Right lobe of liver (tissue), 6 donors: ENCODE results near the gene SLX4. TPM values are rescaled to one million over a fixed set of nuclear protein-coding genes. Genes with fewer than 3 reads are reported as not detected.

Experiments
- ATAC-seq, 4 donors: fragments of 200-7000 bp; cut with Tn5 transposase; one replicate each; pipeline ENCODE4 v1.9.1; 2020; ENCODE audit warnings: mild to moderate bottlenecking in 4 of 4, moderate library complexity in 4 of 4
- DNase-seq, 3 donors: peaks; one replicate each; pipeline ENCODE4 v3.0.0-alpha.2; 2020
- H3K27ac ChIP-seq, 3 donors: fragments of 200-600 bp; one replicate each; pipeline ENCODE4 v1.8.0; 2022
- H3K27me3 ChIP-seq, 2 donors: fragments of 200-600 bp; one replicate each; pipeline ENCODE4 v1.8.0; 2022
- H3K36me3 ChIP-seq, 4 donors: fragments of 200-600 bp; sonication (generic) in 1 of 4; one replicate each; pipeline versions ENCODE4 v1.5.1 to v1.8.0; 2017 to 2022; ENCODE audit warnings: control low read depth in 1 of 4
- H3K4me1 ChIP-seq, 4 donors: fragments of 200-600 bp; sonication (generic) in 1 of 4; one replicate each; pipeline versions ENCODE4 v1.5.1 to v1.8.0; 2017 to 2022; ENCODE audit warnings: control low read depth in 1 of 4
- H3K4me3 ChIP-seq, 3 donors: fragments of 200-600 bp; one replicate each; pipeline ENCODE4 v1.8.0; 2022
- H3K9me3 ChIP-seq, 4 donors: fragments of 200-600 bp; sonication (generic) in 1 of 4; one replicate each; pipeline versions ENCODE4 v1.5.1 to v1.8.0; 2017 to 2022; ENCODE audit warnings: control low read depth in 1 of 4
- CTCF ChIP-seq, 4 donors: fragments of 200-600 bp in 3 of 4; fragments of 450-650 bp in 1 of 4; IDR thresholded peaks; one replicate each; pipeline versions ENCODE4 v1.5.1 to v1.8.0; 2016 to 2022; ENCODE audit warnings: antibody characterized with exemption in 4 of 4, mild to moderate bottlenecking in 2 of 4
- POLR2A ChIP-seq: fragments of 450-650 bp; IDR thresholded peaks from one replicate; pipeline ENCODE4 v1.6.1; 2017; ENCODE audit warnings: antibody characterized with exemption, mild to moderate bottlenecking
- WGBS: methylation state at CpG from one replicate; pipeline ENCODE4 v1.1.6; 2018; ENCODE audit warnings: low coverage, low lambda C conversion rate; ENCODE audit not compliant: insufficient coverage; ENCODE audit errors: missing lambda C conversion rate; 5-methylcytosine and 5-hydroxymethylcytosine counted together
- intact Hi-C, 2 donors: fragments of 100-400 bp; cut with DNase I; formaldehyde crosslinking; loops; one replicate each; pipeline versions ENCODE4 v1.11.2 to v1.14.1; 2022
- total RNA-seq, 6 experiments: library from RNA; depleted of rRNA in 2 of 6; stranded (reverse); fragments of >200 nt in 2 of 6; fragmentation: NEBNext Ultra II Directional in 3 of 6; extraction: Animal tissue kit (Norgen Biotek cat#: 25700) in 3 of 6; gene quantifications; one replicate each; pipeline versions ENCODE4 v1.1.0 to v1.2.4, GENCODE V29; 2016 to 2023
- donor health status: DM: no; HTN: yes; CAD: no.
- donor health status: DM: no; HTN: no; CAD: no.
- donor health status: DM: no; HTN: no; CAD: no.
- donor health status: DM: no; HTN: yes; CAD: no.
- donor health status: DM: no; HTN: yes; CAD: no.

Gene SLX4
- total RNA-seq, 6 experiments from 2014 or later, result 1.8 to 2.9 (median 2.2) TPM

GRCh38 chr16:3607634-3608033 lies 3.8 kb downstream of the SLX4 start:
- intact Hi-C loops, result no loop called here
- no peak for TF ChIP-seq POLR2A
- TF ChIP-seq CTCF (IDR thresholded peaks at IDR 0.05), result no peak
- no peak overlapping the region for H3K27ac ChIP-seq
- no peaks in the 10 kb centered on the region for H3K9me3 ChIP-seq
- H3K4me1 ChIP-seq, result peaks cover 0 to 37% (median 5%) of the 10 kb centered on the region in 4 donors
- ATAC-seq, result no peak
- no peak for DNase-seq
- WGBS, result 90% methylated on average over 2 of the region's 2 CpGs
- H3K27me3 ChIP-seq, result no peaks in the 10 kb centered on the region
- H3K36me3 ChIP-seq, result no peaks in the 10 kb centered on the region
- no peak overlapping the region for H3K4me3 ChIP-seq

- H3K36me3 ChIP-seq, result no peaks in the 10 kb centered on the region
- intact Hi-C loops, result no loop called here
- H3K4me3 ChIP-seq, result no peak overlapping the region
- no peak overlapping the region for H3K27ac ChIP-seq
- TF ChIP-seq POLR2A, result no peak
- TF ChIP-seq CTCF (IDR thresholded peaks at IDR 0.05), result no peak
- no peak for ATAC-seq
- H3K27me3 ChIP-seq, result no peaks in the 10 kb centered on the region
- no peaks in the 10 kb centered on the region for H3K9me3 ChIP-seq
- DNase-seq, result no peak
- WGBS, result 88% methylated on average over 7 of the region's 7 CpGs
- H3K4me1 ChIP-seq, result peaks cover 0 to 32% (median 5%) of the 10 kb centered on the region in 4 donors
These were observed 4.2 kb downstream of the SLX4 start for GRCh38 chr16:3607161-3607560.

GRCh38 chr16:3606441-3606840 lies 5.0 kb downstream of the SLX4 start:
- intact Hi-C loops, result no loop called here
- no peak for TF ChIP-seq POLR2A
- TF ChIP-seq CTCF (IDR thresholded peaks at IDR 0.05), result no peak
- DNase-seq (no peak), ATAC-seq (no peak)
- H3K27me3 ChIP-seq, result no peaks in the 10 kb centered on the region
- no peaks in the 10 kb centered on the region for H3K36me3 ChIP-seq
- H3K9me3 ChIP-seq, result no peaks in the 10 kb centered on the region
- WGBS, result 88% methylated on average over 10 of the region's 11 CpGs
- peaks cover 0 to 31% (median 5%) of the 10 kb centered on the region in 4 donors for H3K4me1 ChIP-seq
- no peak overlapping the region for H3K4me3 ChIP-seq
- no peak overlapping the region for H3K27ac ChIP-seq

GRCh38 chr16:3602320-3602653 lies 9.1 kb downstream of the SLX4 start:
- Histone ChIP-seq H3K27me3 (no peaks in the 10 kb centered on the region), H3K9me3 (no peaks in the 10 kb centered on the region), H3K4me1 (no peaks in the 10 kb centered on the region), H3K36me3 (peaks cover 0 to 5% (median 0%) of the 10 kb centered on the region in 4 donors), H3K27ac (no peak overlapping the region), H3K4me3 (no peak overlapping the region)
- no peak for TF ChIP-seq POLR2A
- TF ChIP-seq CTCF (IDR thresholded peaks at IDR 0.05), result no peak
- WGBS, result no CpG with 5 or more reads among the region's 7 CpGs
- no peak for DNase-seq
- no peak for ATAC-seq
- intact Hi-C loops, result no loop called here
